HT-29 (cell line): ENCODE measurements around the gene MLYCD. TPM values are rescaled to one million over a fixed set of nuclear protein-coding genes. Genes with fewer than 3 reads are reported as not detected.

Source experiments
- DNase-seq: peaks from one replicate; pipeline ENCODE4 v3.0.0-alpha.2; 2015; ENCODE audit warnings: low spot score
- total RNA-seq: library from RNA; depleted of rRNA; stranded (reverse); fragments of >200 nt; shearing (Covaris generic); gene quantifications from 2 replicates; pipeline ENCODE4 v1.2.3, GENCODE V29; 2014

The MLYCD gene
- total RNA-seq, 1 experiment from 2014 or later, result 3.0 TPM

DNA sequence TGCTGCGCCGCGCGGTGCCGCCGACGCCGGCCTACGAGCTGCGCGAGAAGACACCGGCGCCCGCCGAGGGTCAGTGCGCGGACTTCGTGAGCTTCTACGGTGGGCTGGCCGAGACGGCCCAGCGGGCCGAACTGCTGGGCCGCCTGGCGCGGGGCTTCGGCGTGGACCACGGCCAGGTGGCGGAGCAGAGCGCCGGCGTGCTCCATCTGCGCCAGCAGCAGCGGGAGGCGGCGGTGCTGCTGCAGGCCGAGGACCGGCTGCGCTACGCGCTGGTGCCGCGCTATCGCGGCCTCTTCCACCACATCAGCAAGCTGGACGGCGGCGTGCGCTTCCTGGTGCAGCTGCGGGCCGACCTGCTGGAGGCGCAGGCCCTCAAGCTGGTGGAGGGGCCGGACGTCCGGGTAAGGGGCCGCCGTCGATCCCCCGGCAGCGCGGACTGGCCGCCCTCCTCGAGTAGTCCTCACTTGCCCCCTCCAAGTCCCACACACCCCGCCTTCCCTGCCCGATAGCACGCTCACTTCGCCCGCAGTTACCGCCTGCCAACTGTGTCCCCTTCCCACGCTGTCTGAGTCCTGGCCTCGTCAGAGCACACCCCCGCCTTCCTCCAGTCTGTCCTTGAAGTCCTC is 470 bp downstream of the MLYCD start:
- DNase-seq, result peak; percentile 57

DNA sequence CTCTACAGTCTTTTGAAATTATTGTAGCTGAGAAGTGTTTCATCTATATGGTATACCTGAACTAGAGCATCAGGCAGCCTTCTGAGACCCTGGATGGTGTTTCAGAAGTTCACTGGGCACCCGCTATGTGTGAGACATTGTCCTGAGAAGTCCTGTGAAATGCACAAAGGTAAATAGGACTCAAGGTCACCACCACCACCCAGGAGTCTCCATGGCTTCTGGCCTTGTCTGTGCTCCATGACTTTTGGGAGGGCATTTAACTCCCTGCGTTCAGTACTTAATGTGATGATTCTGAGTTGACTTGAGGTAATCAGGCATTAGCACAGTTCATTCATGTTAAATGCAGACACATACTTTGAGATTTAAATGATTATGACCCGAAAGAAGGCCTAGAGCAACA is 1.1 kb downstream of the MLYCD start:
- no peak for DNase-seq

DNA sequence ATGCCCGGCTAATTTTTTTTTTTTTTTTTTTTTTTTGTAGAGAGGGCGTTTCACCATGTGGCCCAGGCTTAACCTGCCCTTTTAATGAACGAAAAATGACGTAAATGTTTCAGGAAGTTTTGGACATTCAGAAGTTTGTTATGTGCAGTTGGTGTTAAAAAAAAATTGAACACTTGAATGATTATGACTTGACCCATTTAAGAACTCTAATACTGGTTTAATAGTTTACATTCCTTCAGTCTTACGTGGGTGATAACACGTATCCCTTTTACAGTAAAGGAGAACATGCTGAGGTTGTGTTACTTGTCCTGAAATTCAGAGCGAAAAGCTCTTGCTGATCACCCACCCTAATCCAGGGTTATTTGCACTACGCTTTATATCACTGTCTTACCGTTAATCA is 1.7 kb downstream of the MLYCD start:
- no peak for DNase-seq

DNA sequence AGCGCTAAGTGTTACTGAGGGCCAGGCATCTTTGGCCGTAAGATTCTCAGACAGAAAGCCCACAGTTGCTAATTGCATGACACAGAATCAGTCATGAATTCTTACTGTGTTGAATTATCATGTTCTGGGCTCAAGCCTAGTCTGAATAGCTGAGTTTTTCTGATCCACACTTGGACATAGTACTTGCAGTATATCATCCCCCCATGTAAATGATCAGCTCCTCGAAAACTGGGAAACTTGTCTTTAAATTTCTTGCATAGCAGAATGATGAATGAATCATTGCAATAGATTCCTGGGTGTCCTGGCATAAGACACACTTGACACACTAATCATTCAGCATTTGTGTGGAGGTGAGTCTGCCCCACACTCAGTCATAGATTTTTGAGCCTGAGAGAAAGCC is 2.2 kb downstream of the MLYCD start:
- no peak for DNase-seq

DNA sequence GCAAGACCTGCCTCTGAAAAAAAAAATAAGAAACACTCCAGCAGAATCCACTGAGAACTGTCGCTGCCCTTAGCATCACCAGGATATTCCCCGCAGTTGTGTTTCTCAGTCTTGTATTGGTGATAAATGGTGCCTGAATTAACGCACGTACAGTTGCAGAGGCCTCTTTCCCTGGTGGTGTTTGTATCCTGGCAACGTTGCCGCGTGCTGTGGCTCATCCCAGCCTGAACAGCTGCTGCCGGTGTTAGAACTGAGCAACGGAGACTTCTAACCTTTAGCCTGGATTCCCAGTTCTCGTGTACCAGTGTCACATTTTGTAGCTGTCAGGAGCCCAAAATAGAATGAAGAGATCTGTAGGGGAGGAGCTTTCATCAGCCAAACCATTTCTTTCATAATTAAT is 4.8 kb downstream of the MLYCD start:
- DNase-seq, result no peak

DNA sequence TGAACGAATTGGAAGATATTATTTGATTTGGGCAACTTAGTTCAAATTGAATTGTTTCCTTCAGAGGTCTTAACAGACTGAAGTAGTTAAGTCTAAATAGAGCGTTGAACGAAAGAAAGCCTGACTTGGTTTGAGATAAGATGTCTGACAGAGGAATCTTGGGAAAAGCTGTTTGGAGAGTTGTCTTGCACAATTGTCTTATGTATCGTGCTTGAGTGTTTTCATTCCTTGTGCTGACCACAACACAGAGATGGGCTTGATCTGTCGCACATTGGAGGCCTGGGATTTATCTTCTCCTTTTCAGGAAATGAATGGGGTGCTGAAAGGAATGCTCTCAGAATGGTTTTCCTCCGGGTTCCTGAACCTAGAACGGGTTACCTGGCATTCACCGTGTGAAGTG is 7.8 kb downstream of the MLYCD start:
- DNase-seq, result no peak

DNA sequence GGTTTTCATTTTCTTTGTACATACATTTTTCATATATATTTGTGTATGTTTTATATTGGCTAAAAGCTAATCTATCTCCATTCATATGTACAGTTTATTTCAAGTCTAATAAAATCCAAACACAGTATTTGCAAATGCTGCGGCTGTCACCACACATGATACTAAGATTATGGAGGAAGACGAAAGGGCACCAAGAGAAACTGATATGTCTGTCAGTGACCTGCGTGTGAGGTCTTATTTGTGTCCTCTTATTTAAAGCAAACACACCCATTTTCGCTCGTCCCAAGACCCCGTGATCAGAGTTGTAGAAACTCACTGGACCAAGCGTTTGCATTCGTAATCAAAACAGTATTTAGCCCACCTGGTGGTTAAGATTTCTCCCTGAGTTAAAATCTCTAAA is 8.2 kb downstream of the MLYCD start:
- no peak for DNase-seq

DNA sequence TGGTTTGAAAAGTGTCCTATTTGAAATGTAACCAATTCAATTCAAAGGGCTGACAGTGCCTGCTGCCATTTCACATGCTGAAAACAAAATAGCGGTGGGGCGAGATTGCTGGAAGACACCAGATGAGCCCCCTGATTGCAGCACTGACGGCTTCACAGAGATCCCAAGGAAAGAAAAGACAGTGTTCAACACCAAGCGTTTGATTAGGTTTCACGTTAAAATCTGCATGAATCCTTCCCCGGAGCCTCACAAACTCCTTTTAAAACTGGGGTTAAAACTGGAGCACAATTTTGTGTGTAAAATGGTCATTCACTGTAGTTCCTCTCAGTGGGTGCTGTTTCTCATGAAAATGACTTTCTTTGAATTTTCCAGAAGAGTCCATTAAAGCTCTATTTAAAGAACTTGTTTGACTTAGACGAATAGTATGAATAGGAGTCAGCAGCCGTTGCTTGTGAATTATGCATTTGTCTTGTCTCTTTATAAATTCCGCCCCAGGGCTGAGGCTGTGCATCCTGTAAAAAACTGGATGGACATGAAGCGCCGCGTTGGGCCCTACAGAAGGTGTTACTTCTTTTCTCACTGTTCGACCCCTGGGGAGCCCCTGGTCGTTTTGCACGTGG is 8.8 kb downstream of the MLYCD start:
- no peak for DNase-seq

DNA sequence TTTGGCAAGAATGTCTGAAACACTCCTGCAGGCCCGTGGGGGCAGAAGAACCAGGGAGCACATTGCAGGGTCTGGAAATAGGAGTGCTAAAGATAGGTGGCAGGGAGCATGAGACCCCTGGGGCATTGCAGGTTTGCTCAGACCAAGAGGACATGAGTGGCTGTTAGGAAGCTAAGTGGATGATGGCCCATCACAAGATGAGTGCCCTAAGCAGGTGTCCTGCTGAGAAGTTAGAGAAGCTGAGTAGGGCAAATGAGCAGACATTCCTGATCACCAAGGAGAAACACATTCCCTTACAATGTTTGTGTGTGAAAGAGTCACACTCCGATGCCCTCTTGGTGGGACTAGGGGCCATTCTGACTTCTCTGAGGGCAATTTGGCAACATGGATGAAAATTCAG is 9.9 kb downstream of the MLYCD start:
- no peak for DNase-seq

DNA sequence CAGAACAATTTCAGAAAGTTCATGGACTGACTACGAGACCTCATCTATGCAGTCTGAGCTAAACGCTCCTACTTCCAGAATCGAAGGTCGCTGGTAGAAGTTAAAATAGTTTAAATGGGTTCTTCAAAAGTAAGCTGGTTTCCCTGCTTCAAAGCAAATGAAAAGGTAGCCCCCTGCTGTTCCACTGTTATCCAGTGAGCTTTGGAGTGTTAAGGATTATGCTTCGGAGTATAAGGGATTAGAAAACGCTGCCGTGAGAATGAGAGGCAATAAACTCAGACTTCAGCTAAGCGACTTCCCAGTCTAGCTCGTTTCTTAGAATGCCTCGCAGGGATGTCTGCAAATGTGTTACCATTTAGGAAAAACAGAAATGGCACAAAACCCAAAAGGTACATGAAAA is 12.4 kb downstream of the MLYCD start:
- DNase-seq, result no peak

DNA sequence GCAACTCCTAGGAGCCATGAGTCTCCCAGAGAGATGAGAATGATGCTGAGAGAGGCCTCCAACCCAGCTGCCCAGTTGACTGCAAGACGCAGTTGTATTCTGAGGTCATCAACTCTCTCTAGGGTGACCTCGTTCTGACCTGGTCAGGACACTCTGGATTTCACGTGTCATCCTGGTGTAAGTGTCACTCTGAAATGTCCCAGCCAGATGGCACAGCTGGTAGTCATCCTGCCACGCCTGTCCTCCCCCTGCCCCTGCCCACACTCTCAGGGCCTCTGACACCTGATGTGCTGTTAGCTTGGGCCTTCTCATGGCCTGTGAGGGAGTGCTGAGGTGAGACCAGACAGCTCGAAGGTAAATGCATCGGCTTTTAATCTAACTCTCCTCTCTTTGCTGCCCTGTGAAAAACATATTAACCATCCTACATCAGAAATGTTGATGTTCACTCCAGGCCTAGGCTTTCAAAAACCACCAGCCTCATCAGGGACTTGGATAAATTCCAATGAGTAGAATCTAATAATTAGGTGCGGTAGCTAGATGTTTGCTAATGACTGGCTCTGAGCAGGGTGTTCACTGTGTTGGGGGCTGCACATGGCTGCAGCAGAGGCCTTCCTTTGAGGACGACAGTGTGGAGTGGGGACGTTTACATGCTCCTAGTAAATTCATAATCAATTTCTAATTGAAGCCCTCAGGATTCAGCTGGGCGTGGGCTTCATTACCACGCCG is 13.8 kb downstream of the MLYCD start:
- DNase-seq, result no peak

DNA sequence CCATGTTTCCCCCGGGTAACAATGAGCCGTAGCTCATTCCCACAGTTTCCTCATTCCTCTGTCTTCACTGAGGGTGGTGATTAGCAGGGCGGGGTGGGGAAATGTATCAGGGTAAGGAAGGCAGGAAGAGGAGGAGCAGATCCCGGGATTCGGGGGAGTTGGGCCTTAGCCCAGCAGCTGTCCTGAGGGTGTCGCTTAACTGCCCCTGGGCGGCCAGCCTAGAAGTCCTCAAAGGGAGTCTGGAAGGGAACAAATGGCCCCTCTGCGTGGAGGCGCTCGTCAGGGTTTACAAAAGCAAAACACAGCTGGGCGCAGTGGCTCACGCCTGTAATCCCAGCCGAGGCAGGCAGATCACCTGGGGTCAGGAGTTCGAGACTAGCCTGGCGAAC is 14.3 kb downstream of the MLYCD start:
- DNase-seq, result peak; percentile 38

DNA sequence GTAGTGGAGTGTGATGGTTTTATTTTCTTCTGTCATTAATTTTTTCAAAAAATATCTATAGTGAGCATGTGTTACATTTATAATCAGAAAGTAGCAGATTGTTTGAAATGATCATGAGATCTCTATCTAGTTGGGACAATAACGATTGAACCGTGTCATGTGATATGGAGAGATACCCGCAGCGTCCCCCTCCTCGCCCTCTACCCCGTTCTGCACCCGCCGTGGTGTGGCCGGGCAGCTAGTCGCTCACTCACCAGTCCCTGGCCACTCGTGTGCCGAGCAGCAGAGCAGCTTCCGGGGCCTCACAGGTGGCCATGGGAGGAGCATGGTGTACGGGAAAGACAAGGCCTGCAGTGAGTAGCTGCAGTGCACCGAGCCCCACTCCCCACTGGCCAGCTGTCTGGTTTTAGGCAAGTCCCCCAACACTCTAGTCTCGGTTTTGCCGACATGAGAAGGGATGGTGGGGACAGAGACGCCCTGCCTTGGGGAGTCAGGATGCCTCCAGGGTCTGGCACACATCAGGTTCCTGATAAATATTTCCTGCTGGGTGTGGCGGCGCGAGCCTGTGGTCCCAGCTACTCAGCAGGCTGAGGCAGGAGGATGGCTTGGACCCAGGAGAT is 15.3 kb downstream of the MLYCD start:
- no peak for DNase-seq

DNA sequence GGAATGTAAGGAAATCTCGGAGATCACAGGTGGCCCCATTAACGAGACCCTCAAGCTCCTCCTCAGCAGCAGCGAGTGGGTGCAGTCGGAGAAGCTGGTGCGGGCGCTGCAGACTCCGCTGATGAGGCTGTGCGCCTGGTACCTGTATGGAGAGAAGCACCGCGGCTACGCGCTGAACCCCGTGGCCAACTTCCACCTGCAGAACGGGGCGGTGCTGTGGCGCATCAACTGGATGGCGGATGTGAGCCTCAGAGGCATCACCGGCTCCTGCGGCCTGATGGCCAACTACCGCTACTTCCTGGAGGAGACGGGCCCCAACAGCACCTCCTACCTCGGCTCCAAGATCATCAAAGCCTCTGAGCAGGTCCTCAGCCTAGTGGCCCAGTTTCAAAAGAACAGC is 16.2 kb downstream of the MLYCD start:
- DNase-seq, result no peak

DNA sequence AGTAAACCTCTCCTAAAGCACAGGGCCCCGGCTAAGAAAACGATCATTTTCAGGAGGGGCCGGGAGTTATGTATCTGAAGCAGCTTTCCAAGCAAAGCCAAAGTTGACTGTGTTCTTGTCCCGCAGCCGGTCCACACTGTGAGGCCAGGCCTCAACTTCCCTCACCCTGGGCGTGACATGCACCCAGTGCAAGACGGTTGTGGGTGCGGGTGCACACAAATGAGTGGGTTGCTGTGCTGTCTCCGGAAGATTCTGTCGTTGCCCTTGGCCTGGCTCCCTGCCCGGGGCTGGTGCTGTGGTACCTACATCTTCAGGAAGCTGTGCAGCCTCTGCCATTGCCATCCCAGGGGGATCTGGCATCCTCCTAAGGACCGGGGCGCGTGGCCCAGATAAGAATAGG is 16.6 kb downstream of the MLYCD start:
- DNase-seq, result no peak

DNA sequence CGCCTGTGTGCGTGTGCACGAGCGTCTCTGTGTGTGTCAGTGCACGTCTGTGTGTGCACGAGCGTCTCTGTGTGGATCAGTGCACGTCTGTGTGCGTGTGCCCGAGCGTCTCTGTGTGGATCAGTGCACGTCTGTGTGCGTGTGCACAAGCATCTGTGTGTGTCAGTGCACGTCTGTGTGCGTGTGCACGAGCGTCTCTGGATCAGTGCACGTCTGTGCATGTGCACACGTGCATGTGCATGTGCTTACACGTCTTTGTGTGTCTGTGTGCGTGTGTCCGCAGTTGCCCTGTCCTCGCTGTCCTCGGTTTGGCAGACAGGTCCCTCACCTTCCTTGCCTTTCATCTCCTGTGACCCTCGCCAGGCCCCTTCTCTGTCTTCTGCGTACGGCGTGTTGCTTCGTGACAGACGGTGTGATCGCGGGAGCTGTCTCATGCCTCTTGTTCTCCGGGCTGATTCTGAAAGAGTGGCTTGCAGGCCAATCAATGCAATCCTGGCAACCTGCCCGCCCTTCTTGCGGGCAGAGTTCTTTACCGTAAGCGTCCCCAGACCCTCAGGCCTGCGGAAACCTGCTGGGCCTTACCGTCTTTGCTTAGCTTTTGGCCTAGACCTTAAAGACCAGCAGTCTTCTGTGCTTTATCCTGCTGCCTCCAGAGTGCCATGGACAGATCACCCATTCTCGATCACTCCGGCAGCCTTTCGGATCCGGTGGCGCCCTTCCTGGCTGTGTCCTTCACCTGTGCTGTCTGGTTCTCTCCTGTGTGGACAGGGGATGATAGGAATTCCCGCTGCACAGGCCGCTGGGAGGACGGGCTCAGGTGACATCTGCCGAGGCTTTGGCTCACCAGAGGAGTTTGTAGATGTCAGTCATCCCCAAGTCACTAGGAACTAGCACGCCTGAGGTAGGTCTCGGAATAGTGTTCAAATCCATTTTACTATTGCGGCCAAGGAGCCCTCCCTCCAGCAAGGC is 18.5 kb downstream of the MLYCD start:
- DNase-seq, result no peak

DNA sequence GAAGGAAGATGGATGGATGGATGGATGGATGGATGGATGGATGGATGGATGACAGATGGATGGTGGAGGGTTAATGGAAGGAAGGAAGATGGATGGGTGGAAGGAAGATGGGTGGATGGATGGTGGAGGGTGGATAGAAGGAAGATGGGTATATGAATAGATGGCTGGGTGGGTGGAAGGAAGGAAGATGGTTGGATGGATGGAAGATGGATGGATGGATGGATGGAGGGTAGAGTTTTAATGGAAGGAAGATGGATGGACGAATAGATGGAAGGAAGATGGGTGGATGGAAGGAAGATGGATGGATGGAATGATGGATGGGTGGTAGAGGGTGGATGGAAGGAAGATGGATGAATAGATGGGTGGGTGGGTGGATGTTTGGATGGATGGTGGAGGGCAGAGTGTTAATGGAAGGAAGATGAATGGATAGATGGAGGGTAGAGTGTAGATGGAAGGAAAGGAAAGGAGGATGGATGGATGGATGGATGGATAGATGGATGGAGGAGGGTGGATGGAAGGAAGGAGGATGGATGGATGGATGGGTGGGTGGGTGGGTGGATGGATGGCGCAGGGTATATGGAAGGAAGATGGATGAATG is 22.1 kb downstream of the MLYCD start:
- DNase-seq, result no peak

DNA sequence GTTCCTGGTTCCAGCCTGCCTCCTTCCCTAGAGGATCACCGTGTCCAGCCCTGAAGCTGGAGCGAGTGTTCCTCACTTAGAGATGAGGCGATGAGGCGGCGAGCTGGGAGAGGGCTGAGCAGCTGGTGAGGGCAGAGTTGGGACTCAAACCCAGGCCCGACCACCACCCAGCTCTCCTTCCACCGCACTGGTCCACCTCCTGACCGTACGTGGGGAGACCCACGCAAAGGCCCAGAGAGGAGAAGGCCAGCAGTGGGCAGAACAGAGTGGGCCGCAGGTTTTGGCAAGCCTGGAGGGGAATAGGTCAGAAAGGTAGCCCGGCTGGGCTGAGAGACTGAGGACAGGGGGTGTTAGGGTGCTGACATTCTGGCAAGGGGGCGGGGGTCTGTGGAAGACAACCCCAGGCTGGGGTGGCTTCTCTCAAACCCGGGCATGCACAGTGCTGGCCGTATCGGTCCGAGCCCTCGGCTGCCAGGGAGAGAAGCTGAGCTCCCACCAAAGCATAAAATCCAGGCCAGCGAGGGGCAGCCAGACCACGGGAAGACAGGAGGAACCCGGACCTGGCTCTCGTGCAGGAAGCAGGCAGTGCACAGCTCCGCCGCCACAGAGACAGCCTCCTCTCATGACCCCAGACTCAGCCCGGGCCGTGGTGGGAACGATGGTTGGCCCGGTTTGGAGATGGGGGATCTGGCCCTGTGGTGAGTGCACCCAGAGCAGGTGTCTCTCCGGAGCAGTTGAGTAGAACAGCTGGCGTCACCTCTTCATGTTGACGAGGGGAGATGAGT is 24.9 kb downstream of the MLYCD start:
- no peak for DNase-seq

DNA sequence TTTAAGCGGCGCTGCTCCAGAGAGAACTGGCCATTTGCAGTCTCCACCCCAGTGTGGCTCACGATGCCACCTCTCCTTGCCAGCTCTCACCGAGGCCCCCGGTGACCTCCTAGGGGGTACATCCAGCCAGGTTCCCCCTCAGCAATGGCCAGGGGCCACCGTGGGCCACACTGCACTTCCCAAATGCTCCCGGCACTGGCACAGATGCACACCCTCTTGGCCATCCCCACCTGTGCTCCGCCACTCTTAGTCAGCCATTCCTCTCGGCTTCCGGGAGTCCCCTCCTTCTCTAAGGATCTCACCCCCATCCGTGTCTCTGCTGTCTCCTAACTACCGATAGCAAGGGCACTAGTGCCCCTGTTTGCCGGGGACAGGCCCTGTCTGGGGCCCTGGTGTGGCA is 25.8 kb downstream of the MLYCD start:
- DNase-seq, result no peak
